ENCODE data around the gene ITGB2. TPM values are rescaled to one million over a fixed set of nuclear protein-coding genes. Genes with fewer than 3 reads are reported as not detected.

The ITGB2 gene
- total RNA-seq, 4 donors from 2014 or later: 18.4 to 40.7 (median 20.4) TPM

DNA sequence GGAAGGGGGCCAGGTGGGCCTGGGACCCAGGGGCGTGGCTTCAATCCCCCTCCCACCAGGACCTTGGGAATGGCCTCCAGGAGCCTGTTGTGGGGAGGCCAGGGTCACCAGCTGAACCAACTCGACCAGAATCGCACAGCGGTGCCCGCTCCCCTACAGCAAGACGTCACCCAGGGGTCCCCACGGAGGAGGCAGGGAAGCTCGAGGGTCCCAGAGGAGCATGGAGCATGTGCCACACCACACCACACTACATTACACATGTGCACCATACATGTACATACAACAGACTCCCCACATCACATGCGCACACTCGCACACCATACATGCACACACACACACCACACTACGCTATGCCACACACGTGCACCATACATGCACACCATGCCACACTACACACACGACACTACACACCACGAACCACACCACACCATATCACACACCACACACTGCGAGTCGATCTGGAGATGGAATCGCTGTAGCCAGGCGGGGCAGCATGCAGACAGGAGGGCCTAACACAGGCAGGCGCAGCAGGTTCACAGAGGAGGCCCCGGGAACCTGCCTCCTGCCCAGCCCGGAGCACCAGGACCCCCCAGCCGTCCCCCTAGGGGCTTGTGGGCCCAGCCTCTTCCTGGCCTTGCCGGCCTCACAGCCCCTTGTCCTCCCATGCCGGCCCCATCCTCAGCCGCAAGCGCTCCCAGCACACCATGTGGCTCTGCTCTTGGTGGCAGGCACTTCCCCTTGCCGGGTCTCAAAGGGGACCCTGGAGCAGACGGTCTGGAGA, 596 bp downstream of the ITGB2 start:
- no peak for TF ChIP-seq POLR2A (IDR thresholded peaks at IDR 0.05)
- no peak for TF ChIP-seq CTCF (IDR thresholded peaks at IDR 0.05)
- 72 to 73% methylated on average over 23 to 27 of the region's 28 CpGs for WGBS, 2 donors
- intact Hi-C loops (cut with DNase I; ENCODE audit: low total_unique reads): no loop called here
- no peak overlapping the region for H3K4me3 ChIP-seq (ENCODE audit: low read depth, poor library complexity, severe bottlenecking)
- no peak for DNase-seq (ENCODE audit: low spot score in 2 of 2)

- intact Hi-C loops (cut with DNase I; ENCODE audit: low total_unique reads): no loop called here
- no peak overlapping the region for H3K4me3 ChIP-seq (ENCODE audit: low read depth, poor library complexity, severe bottlenecking)
- no peak for DNase-seq (ENCODE audit: low spot score in 2 of 2)
- 60 to 63% methylated on average over 14 to 17 of the region's 26 CpGs for WGBS, 2 donors
- TF ChIP-seq POLR2A (IDR thresholded peaks at IDR 0.05): no peak
- TF ChIP-seq CTCF (IDR thresholded peaks at IDR 0.05): no peak
These were observed 1.4 kb downstream of the ITGB2 start for GRCh38 chr21:44919111-44919912.

GRCh38 chr21:44918581-44919033, 2.1 kb downstream of the ITGB2 start:
- 46 to 68% methylated on average over 6 to 9 of the region's 13 CpGs for WGBS, 2 donors
- intact Hi-C loops (cut with DNase I; ENCODE audit: low total_unique reads): no loop called here
- no peak for DNase-seq (ENCODE audit: low spot score in 2 of 2)
- TF ChIP-seq POLR2A (IDR thresholded peaks at IDR 0.05) (no peak), CTCF (IDR thresholded peaks at IDR 0.05) (no peak)
- no peak overlapping the region for H3K4me3 ChIP-seq (ENCODE audit: low read depth, poor library complexity, severe bottlenecking)

DNA sequence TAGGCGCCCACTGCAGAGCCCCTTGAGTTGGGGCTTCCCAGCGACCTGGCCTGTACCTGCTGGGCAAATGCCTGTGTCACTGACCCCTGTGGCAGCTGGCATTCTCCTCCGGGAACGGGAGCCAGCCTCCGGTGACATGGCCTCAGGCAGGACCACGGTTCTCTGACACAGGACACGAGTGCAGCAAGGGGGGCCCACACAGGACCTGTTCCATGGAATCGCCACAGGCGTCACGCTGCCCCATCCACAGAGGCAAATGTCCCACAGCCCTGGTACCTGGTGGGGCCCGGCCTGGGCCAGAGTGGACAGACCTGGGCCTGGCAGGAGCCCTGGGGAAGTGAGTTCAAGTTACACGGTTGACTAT, 2.6 kb downstream of the ITGB2 start:
- no peak overlapping the region for H3K4me3 ChIP-seq (ENCODE audit: low read depth, poor library complexity, severe bottlenecking)
- intact Hi-C loops (cut with DNase I; ENCODE audit: low total_unique reads): no loop called here

DNA sequence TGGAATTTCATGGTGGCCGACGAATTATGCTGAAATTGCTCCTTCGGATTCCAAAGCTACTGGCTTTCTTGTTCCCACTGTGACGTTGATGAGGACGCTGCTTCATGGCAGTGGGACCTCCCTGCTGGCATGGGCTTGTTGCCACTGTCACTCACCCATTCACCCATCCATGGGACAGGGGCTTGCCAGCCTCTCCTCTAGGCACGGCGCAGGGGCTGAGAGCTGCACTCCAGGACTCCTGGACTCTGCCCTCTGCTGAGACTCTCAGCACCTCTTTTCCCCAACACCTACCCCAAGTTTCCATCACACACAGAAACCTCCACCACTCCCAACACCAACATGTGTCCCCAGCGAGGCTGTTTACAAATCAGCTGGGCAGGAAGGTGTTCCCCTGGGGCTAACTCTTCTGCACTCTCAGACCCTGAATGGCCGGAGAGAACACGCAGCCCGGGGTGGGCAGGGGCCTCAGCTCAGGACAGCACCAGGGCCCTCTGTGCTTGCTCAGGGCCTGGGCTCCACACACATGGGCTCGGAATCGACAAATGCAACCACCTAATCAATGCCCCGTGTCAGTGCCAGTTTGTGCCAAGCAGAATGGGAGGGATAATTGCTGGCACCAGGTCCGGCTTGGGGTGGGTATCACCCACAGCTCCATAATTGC, 3.1 kb downstream of the ITGB2 start:
- H3K4me3 ChIP-seq (ENCODE audit: low read depth, poor library complexity, severe bottlenecking): no peak overlapping the region
- WGBS, 2 donors: 74 to 79% methylated on average over 14 to 15 of the region's 15 CpGs
- DNase-seq (ENCODE audit: low spot score in 2 of 2): no peak
- intact Hi-C loops (cut with DNase I; ENCODE audit: low total_unique reads): no loop called here
- no peak for TF ChIP-seq CTCF (IDR thresholded peaks at IDR 0.05)
- no peak for TF ChIP-seq POLR2A (IDR thresholded peaks at IDR 0.05)

More for the DNA sequence above, 2.6 kb downstream of the ITGB2 start:
- DNase-seq (ENCODE audit: low spot score in 2 of 2): no peak
- 88 to 100% methylated on average over 1 to 8 of the region's 12 CpGs for WGBS, 2 donors
- TF ChIP-seq CTCF (IDR thresholded peaks at IDR 0.05): no peak
- TF ChIP-seq POLR2A (IDR thresholded peaks at IDR 0.05): no peak

Measured in lower leg skin (tissue), 4 donors.